B cell (primary cell): ENCODE measurements around the gene COX14. TPM values are rescaled to one million over a fixed set of nuclear protein-coding genes. Genes with fewer than 3 reads are reported as not detected.
A peak's percentile ranks its signal among the peaks of the same experiment; 100 is the strongest.

Source experiments
- ATAC-seq: fragments of 200-7000 bp; cut with Tn5 transposase; one replicate; pipeline ENCODE4 v1.10.0; 2021; ENCODE audit warnings: low read depth, mild to moderate bottlenecking, moderate number of reproducible peaks, moderate library complexity
- CTCF ChIA-PET: fragments of 350-600 bp; sonication (Branson Sonifier 250); formaldehyde crosslinking; loops from one replicate; lab custom pipeline; 2021; ENCODE audit warnings: antibody characterized with exemption, inconsistent platforms; lab: Charles Lee
- POLR2A ChIA-PET: fragments of 350-600 bp; sonication (Branson Sonifier 250); formaldehyde crosslinking; loops from one replicate; lab custom pipeline; 2021; ENCODE audit warnings: antibody characterized with exemption; lab: Charles Lee
- DNase-seq: peaks from one replicate; pipeline ENCODE4 v3.0.0; 2013
- H2AFZ ChIP-seq: 2 replicates; pipeline ENCODE4 v1.6.1; 2012; ENCODE audit warnings: mild to moderate bottlenecking, low read depth, low read length; ENCODE audit not compliant: insufficient read depth, poor library complexity, severe bottlenecking
- H3K27ac ChIP-seq, 2 donors: 1 replicate in 1 of 2; 2 replicates in 1 of 2; pipeline ENCODE4 v1.5.1; 2012 to 2013; ENCODE audit warnings: low read length in 2 of 2, mild to moderate bottlenecking in 2 of 2, moderate library complexity in 1 of 2
- H3K27me3 ChIP-seq, 4 experiments: fragments of 200-600 bp in 1 of 4; sonication (generic) in 1 of 4; replicated peaks in 1 of 4; 1 replicate in 2 of 4; 2 replicates in 2 of 4; pipeline versions ENCODE4 v1.6.1 to v1.7.0; 2013 to 2016; ENCODE audit warnings: low read length in 3 of 4, mild to moderate bottlenecking in 2 of 4, mixed read lengths in 1 of 4, moderate library complexity in 1 of 4; ENCODE audit not compliant: insufficient read depth in 4 of 4, control insufficient read depth in 3 of 4; ENCODE audit errors: control extremely low read depth in 1 of 4
- H3K36me3 ChIP-seq, 2 experiments: replicated peaks in 1 of 2; 1 replicate in 1 of 2; 2 replicates in 1 of 2; pipeline versions ENCODE4 v1.6.1 to v1.7.1; 2013; ENCODE audit warnings: low read length in 1 of 2; ENCODE audit not compliant: insufficient read depth in 2 of 2, control insufficient read depth in 1 of 2; ENCODE audit errors: control extremely low read depth in 1 of 2, extremely low read depth in 1 of 2
- H3K4me1 ChIP-seq, 2 donors: fragments of 200-600 bp in 1 of 2; sonication (generic) in 1 of 2; 1 replicate in 1 of 2; 2 replicates in 1 of 2; pipeline versions ENCODE4 v1.5.1 to v1.6.1; 2013 to 2017; ENCODE audit warnings: low read length in 2 of 2; ENCODE audit not compliant: control insufficient read depth in 2 of 2, insufficient read depth in 2 of 2
- H3K4me2 ChIP-seq: replicated peaks from 2 replicates; pipeline ENCODE3; 2012; ENCODE audit warnings: mild to moderate bottlenecking, low read depth, low read length; ENCODE audit not compliant: poor library complexity, severe bottlenecking
- H3K4me3 ChIP-seq, 5 experiments: fragments of 200-600 bp in 1 of 5; sonication (generic) in 1 of 5; 1 replicate in 3 of 5; 2 replicates in 2 of 5; pipeline versions ENCODE4 v1.5.1 to v1.7.0; 2011 to 2016; ENCODE audit warnings: low read length in 4 of 5, mild to moderate bottlenecking in 4 of 5, low read depth in 2 of 5, control low read depth in 1 of 5, moderate library complexity in 1 of 5; ENCODE audit not compliant: insufficient read depth in 1 of 5; ENCODE audit errors: control extremely low read depth in 1 of 5, extremely low read depth in 1 of 5
- H3K79me2 ChIP-seq: fragments of 200-600 bp; sonication (generic); one replicate; pipeline ENCODE4 v1.6.0; 2016; ENCODE audit warnings: low read length; ENCODE audit not compliant: control insufficient read depth, insufficient read depth
- H3K9ac ChIP-seq: fragments of 200-600 bp; sonication (generic); 2 replicates; pipeline ENCODE4 v1.6.1; 2017; ENCODE audit warnings: mild to moderate bottlenecking, low read length, moderate library complexity
- H3K9me3 ChIP-seq, 3 donors: one replicate each; pipeline versions ENCODE4 v1.6.1 to v1.7.1; 2013; ENCODE audit warnings: low read length in 2 of 3; ENCODE audit not compliant: control insufficient read depth in 2 of 3, insufficient read depth in 1 of 3; ENCODE audit errors: control extremely low read depth in 1 of 3
- H4K20me1 ChIP-seq: 2 replicates; pipeline ENCODE4 v1.6.0; 2012; ENCODE audit warnings: mild to moderate bottlenecking, low read length; ENCODE audit not compliant: insufficient read depth, control insufficient read depth, poor library complexity, severe bottlenecking
- H3K27ac Mint-ChIP-seq: one replicate; pipeline ENCODE4 v1.8.0; 2021; ENCODE audit warnings: mixed read lengths
- H3K27me3 Mint-ChIP-seq: one replicate; pipeline ENCODE4 v1.8.0; 2021; ENCODE audit warnings: mixed read lengths
- H3K4me1 Mint-ChIP-seq: one replicate; pipeline ENCODE4 v1.8.0; 2021; ENCODE audit warnings: mixed read lengths
- H3K4me3 Mint-ChIP-seq: one replicate; pipeline ENCODE4 v1.8.0; 2021; ENCODE audit warnings: mixed read lengths
- H3K9me3 Mint-ChIP-seq: one replicate; pipeline ENCODE4 v1.8.0; 2022; ENCODE audit warnings: mixed read lengths; ENCODE audit not compliant: insufficient read depth
- EZH2 ChIP-seq: IDR thresholded peaks from 2 replicates; pipeline ENCODE4 v1.6.1; 2012; ENCODE audit warnings: borderline replicate concordance, low read depth, mild to moderate bottlenecking, moderate library complexity, low read length; ENCODE audit not compliant: insufficient read depth, poor library complexity, severe bottlenecking
- WGBS: methylation state at CpG from one replicate; pipeline ENCODE4 v1.1.5; 2013; ENCODE audit warnings: missing lambda C conversion rate; ENCODE audit not compliant: insufficient coverage; 5-methylcytosine and 5-hydroxymethylcytosine counted together
- intact Hi-C: fragments of 100-400 bp; cut with micrococcal nuclease; formaldehyde crosslinking; loops from one replicate; pipeline ENCODE4 v1.10.0; 2022
- polyA plus RNA-seq: library from polyadenylated mRNA; depleted of rRNA; stranded (reverse); fragments of >200 nt; gene quantifications from 2 replicates; pipeline ENCODE4 v1.2.3, GENCODE V29; 2012
- total RNA-seq, 2 donors: library from RNA; stranded (reverse); fragments of 120-200 nt in 1 of 2; gene quantifications; 1 replicate in 1 of 2; 2 replicates in 1 of 2; pipeline versions ENCODE4 v1.2.3 to v1.2.4, GENCODE V29; 2013 to 2022
- TF ChIP-seq, protein P1 (sequence below): fragments of 200-600 bp; IDR thresholded peaks from one replicate; pipeline ENCODE4 v1.8.0; 2022; ENCODE audit warnings: antibody characterized with exemption, mild to moderate bottlenecking

Gene COX14
- total and polyA plus RNA-seq, 2 donors (not counting 1 experiment from before 2014, with no cell fraction given): 31.8 to 60.4 TPM

DNA sequence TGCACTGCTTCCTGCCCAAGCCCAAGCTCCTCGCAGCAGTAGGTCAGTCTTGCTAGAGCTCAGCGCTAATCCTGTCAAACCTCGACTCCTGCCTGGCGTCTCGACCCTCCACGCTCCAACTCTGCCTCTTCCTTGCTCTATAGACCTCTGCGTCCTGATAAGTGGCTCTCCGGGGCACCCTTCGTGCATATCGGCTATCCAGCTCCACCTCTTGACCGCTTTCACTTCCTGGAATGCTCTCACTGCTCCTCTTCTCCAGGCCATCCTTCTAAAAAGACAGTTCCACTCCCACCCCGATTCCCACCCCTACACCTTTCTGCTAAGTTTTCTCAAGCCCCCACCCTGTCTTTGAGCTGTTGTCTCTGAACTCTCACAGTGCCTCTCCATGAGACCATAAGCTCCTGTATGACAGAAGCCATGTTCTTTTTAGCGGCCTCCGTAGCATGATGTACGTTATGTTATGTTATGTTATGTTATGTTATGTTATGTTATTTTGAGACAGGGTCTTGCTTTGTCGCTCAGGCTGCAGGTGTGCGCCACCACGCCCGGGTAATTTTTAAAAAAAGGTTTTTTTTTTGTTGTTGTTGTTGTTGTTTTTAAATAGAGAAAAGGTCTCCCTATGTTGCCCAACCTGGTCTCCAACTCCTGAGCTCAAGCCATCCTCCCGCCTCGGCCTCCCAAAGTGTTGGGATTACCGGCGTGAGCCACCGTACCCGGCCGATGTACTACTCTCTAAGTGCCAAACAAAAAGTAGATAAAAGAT, 601 bp downstream of the COX14 start:
- ATAC-seq: no peak
- CTCF ChIA-PET: interaction anchor here (0.6 to 14.8 kb wide), 15 partner anchors 8 to 877 kb away, joined by 3 to 343 read pairs (median 8); partner anchors contain the start of genes CERS5, LIMA1, RACGAP1 and SMARCD1
- peak overlapping the region; percentile 75 for H3K4me2 ChIP-seq
- peaks cover 49% of the 10 kb centered on the region for H3K79me2 ChIP-seq
- Mint-ChIP-seq H3K4me3 (peak overlapping the region; percentile 96), H3K27ac (peak overlapping the region; percentile 98), H3K4me1 (peaks cover 69% of the 10 kb centered on the region), H3K9me3 (no peaks in the 10 kb centered on the region), H3K27me3 (no peaks in the 10 kb centered on the region)
- POLR2A ChIA-PET: interaction anchor here (0.6 to 4.3 kb wide), 9 partner anchors 11 to 1126 kb away, joined by 3 to 69 read pairs (median 5); partner anchors contain the start of genes CERS5, DAZAP2, RACGAP1 and SMARCD1
- DNase-seq: no peak
- H4K20me1 ChIP-seq: peaks cover 32% of the 10 kb centered on the region
- H3K4me3 ChIP-seq: peak overlapping the region; percentile 51 to 99 (median 88)
- TF ChIP-seq EZH2: no peak
- TF ChIP-seq, protein P1, sequence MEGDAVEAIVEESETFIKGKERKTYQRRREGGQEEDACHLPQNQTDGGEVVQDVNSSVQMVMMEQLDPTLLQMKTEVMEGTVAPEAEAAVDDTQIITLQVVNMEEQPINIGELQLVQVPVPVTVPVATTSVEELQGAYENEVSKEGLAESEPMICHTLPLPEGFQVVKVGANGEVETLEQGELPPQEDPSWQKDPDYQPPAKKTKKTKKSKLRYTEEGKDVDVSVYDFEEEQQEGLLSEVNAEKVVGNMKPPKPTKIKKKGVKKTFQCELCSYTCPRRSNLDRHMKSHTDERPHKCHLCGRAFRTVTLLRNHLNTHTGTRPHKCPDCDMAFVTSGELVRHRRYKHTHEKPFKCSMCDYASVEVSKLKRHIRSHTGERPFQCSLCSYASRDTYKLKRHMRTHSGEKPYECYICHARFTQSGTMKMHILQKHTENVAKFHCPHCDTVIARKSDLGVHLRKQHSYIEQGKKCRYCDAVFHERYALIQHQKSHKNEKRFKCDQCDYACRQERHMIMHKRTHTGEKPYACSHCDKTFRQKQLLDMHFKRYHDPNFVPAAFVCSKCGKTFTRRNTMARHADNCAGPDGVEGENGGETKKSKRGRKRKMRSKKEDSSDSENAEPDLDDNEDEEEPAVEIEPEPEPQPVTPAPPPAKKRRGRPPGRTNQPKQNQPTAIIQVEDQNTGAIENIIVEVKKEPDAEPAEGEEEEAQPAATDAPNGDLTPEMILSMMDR: no peak
- no peaks in the 10 kb centered on the region for H3K9me3 ChIP-seq
- peaks cover 0 to 18% of the 10 kb centered on the region in 2 experiments for H3K36me3 ChIP-seq
- intact Hi-C loops: loop anchor here (5.0 kb wide), 1 partner anchor 925 kb away; the partner anchor contains the start of gene TUBA1A
- H3K27ac ChIP-seq: peak overlapping the region; percentile 85 to 96
- peak overlapping the region; percentile 78 for H2AFZ ChIP-seq
- WGBS: 8% methylated on average over 17 of the region's 26 CpGs
- H3K4me1 ChIP-seq: peaks cover 30 to 67% of the 10 kb centered on the region in 2 donors
- H3K27me3 ChIP-seq: no peaks in the 10 kb centered on the region
- peak overlapping the region; percentile 95 for H3K9ac ChIP-seq
